Loucy (cell line): ENCODE results near the gene CNTNAP2.

Experiments used
- EZH2phosphoT487 ChIP-seq: fragments of 200-600 bp; IDR thresholded peaks from 2 replicates; pipeline ENCODE4 v1.6.1; 2018; ENCODE audit warnings: antibody characterized with exemption, mild to moderate bottlenecking, moderate library complexity, borderline replicate concordance
- TF ChIP-seq, protein P1 (sequence below): fragments of 200-600 bp; sonication (generic); conservative IDR thresholded peaks from 2 replicates; pipeline ENCODE4 v1.5.1; 2014; ENCODE audit warnings: mild to moderate bottlenecking, antibody characterized with exemption, low read length

- TF ChIP-seq, protein P1, sequence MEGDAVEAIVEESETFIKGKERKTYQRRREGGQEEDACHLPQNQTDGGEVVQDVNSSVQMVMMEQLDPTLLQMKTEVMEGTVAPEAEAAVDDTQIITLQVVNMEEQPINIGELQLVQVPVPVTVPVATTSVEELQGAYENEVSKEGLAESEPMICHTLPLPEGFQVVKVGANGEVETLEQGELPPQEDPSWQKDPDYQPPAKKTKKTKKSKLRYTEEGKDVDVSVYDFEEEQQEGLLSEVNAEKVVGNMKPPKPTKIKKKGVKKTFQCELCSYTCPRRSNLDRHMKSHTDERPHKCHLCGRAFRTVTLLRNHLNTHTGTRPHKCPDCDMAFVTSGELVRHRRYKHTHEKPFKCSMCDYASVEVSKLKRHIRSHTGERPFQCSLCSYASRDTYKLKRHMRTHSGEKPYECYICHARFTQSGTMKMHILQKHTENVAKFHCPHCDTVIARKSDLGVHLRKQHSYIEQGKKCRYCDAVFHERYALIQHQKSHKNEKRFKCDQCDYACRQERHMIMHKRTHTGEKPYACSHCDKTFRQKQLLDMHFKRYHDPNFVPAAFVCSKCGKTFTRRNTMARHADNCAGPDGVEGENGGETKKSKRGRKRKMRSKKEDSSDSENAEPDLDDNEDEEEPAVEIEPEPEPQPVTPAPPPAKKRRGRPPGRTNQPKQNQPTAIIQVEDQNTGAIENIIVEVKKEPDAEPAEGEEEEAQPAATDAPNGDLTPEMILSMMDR, result no peak
- no peak for TF ChIP-seq EZH2phosphoT487
These were observed 22.2 kb upstream of the CNTNAP2 start for GRCh38 chr7:146094356-146094755.
